Caco-2 (cell line): Measurements from ENCODE around the gene TMEM151A. TPM values are rescaled to one million over a fixed set of nuclear protein-coding genes. Genes with fewer than 3 reads are reported as not detected.

Experiments
- BruUV-seq: library from RNA; stranded (reverse); fragments of 400-500 nt; replicated peaks from 2 replicates; lab custom pipeline; 2021; lab: Mats Ljungman, UMichigan
- CTCF ChIA-PET: fragments of 300-600 bp; sonication (Branson Sonifier 250); formaldehyde crosslinking; loops from one replicate; lab custom pipeline; 2022; ENCODE audit warnings: antibody characterized with exemption; lab: Charles Lee
- POLR2A ChIA-PET: fragments of 300-600 bp; sonication (Branson Sonifier 250); formaldehyde crosslinking; loops from one replicate; lab custom pipeline; 2022; ENCODE audit warnings: antibody characterized with exemption; lab: Charles Lee
- DNase-seq, 2 experiments: peaks; one replicate each; pipeline versions ENCODE4 v3.0.0 to v3.0.0-alpha.2; 2020 to 2022
- H3K27me3 ChIP-seq: replicated peaks from 2 replicates; pipeline ENCODE4 v1.6.0; 2011; ENCODE audit warnings: low read length; ENCODE audit not compliant: control insufficient read depth, insufficient read depth
- H3K36me3 ChIP-seq: 2 replicates; pipeline ENCODE4 v1.5.1; 2011; ENCODE audit warnings: low read length; ENCODE audit not compliant: control insufficient read depth, insufficient read depth
- H3K4me1 ChIP-seq: fragments of 250-450 bp; sonication (Bioruptor Pico); 2 replicates; pipeline ENCODE4 v1.5.1; 2020; ENCODE audit warnings: mild to moderate bottlenecking
- H3K4me3 ChIP-seq: 2 replicates; pipeline ENCODE4 v1.5.1; 2011; ENCODE audit warnings: low read depth, mild to moderate bottlenecking, control low read depth, low read length
- H3K9me3 ChIP-seq: fragments of 250-450 bp; sonication (Bioruptor Pico); 2 replicates; pipeline ENCODE4 v1.5.1; 2020; ENCODE audit warnings: mild to moderate bottlenecking, moderate library complexity
- H3K27ac Mint-ChIP-seq: one replicate; pipeline ENCODE4 v1.8.0; 2022; ENCODE audit warnings: mixed read lengths; ENCODE audit not compliant: unreplicated experiment
- H3K27me3 Mint-ChIP-seq: one replicate; pipeline ENCODE4 v1.8.0; 2022; ENCODE audit warnings: mixed read lengths; ENCODE audit not compliant: insufficient read depth, unreplicated experiment
- H3K36me3 Mint-ChIP-seq: one replicate; pipeline ENCODE4 v1.8.0; 2022; ENCODE audit warnings: mild to moderate bottlenecking, mixed read lengths; ENCODE audit not compliant: insufficient read depth, unreplicated experiment
- H3K4me1 Mint-ChIP-seq: one replicate; pipeline ENCODE4 v1.8.0; 2022; ENCODE audit warnings: low read depth, mixed read lengths; ENCODE audit not compliant: unreplicated experiment
- H3K4me3 Mint-ChIP-seq: one replicate; pipeline ENCODE4 v1.8.0; 2022; ENCODE audit warnings: mild to moderate bottlenecking, moderate library complexity, mixed read lengths; ENCODE audit not compliant: unreplicated experiment
- H3K9me3 Mint-ChIP-seq: one replicate; pipeline ENCODE4 v1.8.0; 2022; ENCODE audit warnings: mixed read lengths; ENCODE audit not compliant: unreplicated experiment
- CTCF ChIP-seq, 2 experiments: fragments of 200-600 bp in 1 of 2; IDR thresholded peaks; 1 replicate in 1 of 2; 2 replicates in 1 of 2; pipeline versions ENCODE4 v1.5.1 to v1.8.0; 2011 to 2022; ENCODE audit warnings: antibody characterized with exemption in 1 of 2, control low read depth in 1 of 2, inconsistent platforms in 1 of 2, low read depth in 1 of 2, low read length in 1 of 2, mild to moderate bottlenecking in 1 of 2, moderate library complexity in 1 of 2; ENCODE audit not compliant: insufficient read depth in 1 of 2, severe bottlenecking in 1 of 2, unreplicated experiment in 1 of 2
- intact Hi-C: fragments of 100-400 bp; cut with micrococcal nuclease; formaldehyde crosslinking; loops from one replicate; pipeline ENCODE4 v1.10.0; 2022; ENCODE audit not compliant: unreplicated experiment
- total RNA-seq: library from RNA; stranded (reverse); gene quantifications from 2 replicates; pipeline ENCODE4 v1.2.3, GENCODE V29; 2022

The TMEM151A gene
- total RNA-seq, 1 experiment from 2014 or later: 0.68 TPM

- TF ChIP-seq CTCF (IDR thresholded peaks at IDR 0.05; ENCODE audit: insufficient read depth in 1 of 2, low read depth in 1 of 2, low read length in 1 of 2, severe bottlenecking in 1 of 2, unreplicated experiment in 1 of 2): no peak
- H3K4me1 Mint-ChIP-seq: peaks cover 28% of the 10 kb centered on the region
- H3K4me3 Mint-ChIP-seq: no peak overlapping the region
- CTCF ChIA-PET: no interaction called here
- no peak for DNase-seq
- POLR2A ChIA-PET: interaction anchor here (0.5 kb wide), 1 partner anchor 30 kb away, joined by 6 read pairs; no protein-coding TSS in a partner anchor
- no peak overlapping the region for H3K4me3 ChIP-seq
- intact Hi-C loops: no loop called here
- H3K36me3 ChIP-seq: peaks cover 4% of the 10 kb centered on the region
- no peaks in the 10 kb centered on the region for H3K9me3 Mint-ChIP-seq
- BruUV-seq: no TSS peak
- no peak overlapping the region for H3K27ac Mint-ChIP-seq
- H3K36me3 Mint-ChIP-seq: peaks cover 27% of the 10 kb centered on the region
- no peaks in the 10 kb centered on the region for H3K27me3 ChIP-seq
- H3K27me3 Mint-ChIP-seq: no peaks in the 10 kb centered on the region
- peaks cover 12% of the 10 kb centered on the region for H3K4me1 ChIP-seq
- H3K9me3 ChIP-seq: no peaks in the 10 kb centered on the region
Measured at GRCh38 chr11:66340596-66341501, 49.2 kb downstream of the TMEM151A start.

- intact Hi-C loops: no loop called here
- no peaks in the 10 kb centered on the region for H3K9me3 Mint-ChIP-seq
- POLR2A ChIA-PET: interaction anchor here (1.2 kb wide), 1 partner anchor 53 kb away, joined by 5 read pairs; the partner anchor contains the start of gene YIF1A
Measured at GRCh38 chr11:66341502-66342126, 49.9 kb downstream of the TMEM151A start.

More at GRCh38 chr11:66341502-66342126, 49.9 kb downstream of the TMEM151A start:
- Mint-ChIP-seq H3K27ac (no peak overlapping the region), H3K36me3 (peaks cover 20% of the 10 kb centered on the region), H3K4me3 (no peak overlapping the region), H3K4me1 (peaks cover 23% of the 10 kb centered on the region), H3K27me3 (no peaks in the 10 kb centered on the region)
- Histone ChIP-seq H3K4me1 (peaks cover 12% of the 10 kb centered on the region), H3K36me3 (peaks cover 4% of the 10 kb centered on the region), H3K4me3 (no peak overlapping the region), H3K9me3 (no peaks in the 10 kb centered on the region), H3K27me3 (no peaks in the 10 kb centered on the region)
- TF ChIP-seq CTCF (IDR thresholded peaks at IDR 0.05; ENCODE audit: insufficient read depth in 1 of 2, low read depth in 1 of 2, low read length in 1 of 2, severe bottlenecking in 1 of 2, unreplicated experiment in 1 of 2): no peak
- no TSS peak for BruUV-seq
- CTCF ChIA-PET: no interaction called here
- DNase-seq: no peak
